HEK293T (cell line): Measurements from ENCODE around the gene MYH14.

Source experiments
- ARNT ChIP-seq: fragments of 450-650 bp; IDR thresholded peaks from 2 replicates; pipeline ENCODE4 v1.6.1; 2017; ENCODE audit warnings: mild to moderate bottlenecking
- BHLHE40 ChIP-seq: fragments of 450-650 bp; IDR thresholded peaks from 2 replicates; pipeline ENCODE4 v1.6.1; 2016; ENCODE audit warnings: mild to moderate bottlenecking, moderate library complexity, borderline replicate concordance
- CTBP1 ChIP-seq: fragments of 450-650 bp; IDR thresholded peaks from 2 replicates; pipeline ENCODE4 v1.6.1; 2016; ENCODE audit warnings: borderline replicate concordance
- ELF4 ChIP-seq: fragments of 450-650 bp; IDR thresholded peaks from 2 replicates; pipeline ENCODE4 v1.6.1; 2017; ENCODE audit warnings: antibody characterized with exemption
- FOXK2 ChIP-seq: fragments of 450-650 bp; IDR thresholded peaks from 2 replicates; pipeline ENCODE4 v1.6.1; 2016; ENCODE audit warnings: mild to moderate bottlenecking
- FOXM1 ChIP-seq: fragments of 450-650 bp; IDR thresholded peaks from 2 replicates; pipeline ENCODE4 v1.6.1; 2017; ENCODE audit warnings: mild to moderate bottlenecking, borderline replicate concordance
- HDGF ChIP-seq: fragments of 450-650 bp; IDR thresholded peaks from 2 replicates; pipeline ENCODE4 v1.6.1; 2017; ENCODE audit warnings: antibody characterized with exemption, borderline replicate concordance
- L3MBTL2 ChIP-seq: fragments of 450-650 bp; conservative IDR thresholded peaks from 2 replicates; pipeline ENCODE4 v1.6.1; 2016; ENCODE audit warnings: mild to moderate bottlenecking
- NFRKB ChIP-seq: fragments of 450-650 bp; IDR thresholded peaks from 2 replicates; pipeline ENCODE4 v1.6.1; 2016; ENCODE audit warnings: mild to moderate bottlenecking, moderate library complexity
- PKNOX1 ChIP-seq: fragments of 450-650 bp; IDR thresholded peaks from 2 replicates; pipeline ENCODE4 v1.6.1; 2016
- SP1 ChIP-seq: fragments of 450-650 bp; IDR thresholded peaks from 2 replicates; pipeline ENCODE4 v1.6.1; 2017
- SUZ12 ChIP-seq: fragments of 450-650 bp; IDR thresholded peaks from 2 replicates; pipeline ENCODE4 v1.6.1; 2016; ENCODE audit warnings: mild to moderate bottlenecking
- TARDBP ChIP-seq: fragments of 450-650 bp; IDR thresholded peaks from 2 replicates; pipeline ENCODE4 v1.6.1; 2016
- ZNF384 ChIP-seq: fragments of 450-650 bp; IDR thresholded peaks from 2 replicates; pipeline ENCODE4 v1.6.1; 2016

GRCh38 chr19:50325310-50326100 is 122.1 kb downstream of the MYH14 start:
- TF ChIP-seq ZNF384 (no peak), FOXM1 (peak; percentile 30; the same call in 1 of the 2 replicates), SP1 (no peak), BHLHE40 (no peak), SUZ12 (no peak), FOXK2 (no peak), TARDBP (no peak), PKNOX1 (no peak), L3MBTL2 (no peak), HDGF (no peak), ARNT (no peak), CTBP1 (no peak), NFRKB (no peak), ELF4 (no peak)
